HL-60/S4 treated with phorbol 12-myristate 13-acetate at 8.2 ng/mL for 4 days and 3 days (cell line): Measurements from ENCODE around the gene ZNF691.
"Not testable (repeated sequence)": the region's sequence is repeated elsewhere in the genome, so short reads cannot be mapped to it uniquely, and the experiment has no call there.

ENCODE experiments used
- in situ Hi-C: fragments of 300-500 bp; cut with MboI; formaldehyde crosslinking; loops from 2 replicates; pipeline ENCODE4 v1.15.0; 2022; ENCODE audit warnings: low sequenced_read_pairs

ZNF691 gene, protein sequence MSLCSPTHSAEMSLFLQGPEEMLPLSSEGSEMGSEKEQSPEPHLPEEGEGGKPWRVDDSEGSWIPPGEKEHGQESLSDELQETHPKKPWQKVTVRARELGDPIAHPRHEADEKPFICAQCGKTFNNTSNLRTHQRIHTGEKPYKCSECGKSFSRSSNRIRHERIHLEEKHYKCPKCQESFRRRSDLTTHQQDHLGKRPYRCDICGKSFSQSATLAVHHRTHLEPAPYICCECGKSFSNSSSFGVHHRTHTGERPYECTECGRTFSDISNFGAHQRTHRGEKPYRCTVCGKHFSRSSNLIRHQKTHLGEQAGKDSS

GRCh38 chr1:42846257-42847110 is at the start of gene ZNF691:
Gene ZNF691 (plus strand): TSS chr1:42846613. CDS start chr1:42849659, 3,046 bp downstream.
- in situ Hi-C loops, result no loop called here

- in situ Hi-C loops, result loop anchor here (25.0 kb wide), 1 partner anchor 265 kb away; no protein-coding TSS in a partner anchor
Observed at GRCh38 chr1:42797414-42797813, 49.0 kb upstream of the ZNF691 start.

GRCh38 chr1:42797979-42798378 is 48.4 kb upstream of the ZNF691 start:
- in situ Hi-C loops, result loop anchor here (25.0 kb wide), 1 partner anchor 264 kb away; no protein-coding TSS in a partner anchor

DNA sequence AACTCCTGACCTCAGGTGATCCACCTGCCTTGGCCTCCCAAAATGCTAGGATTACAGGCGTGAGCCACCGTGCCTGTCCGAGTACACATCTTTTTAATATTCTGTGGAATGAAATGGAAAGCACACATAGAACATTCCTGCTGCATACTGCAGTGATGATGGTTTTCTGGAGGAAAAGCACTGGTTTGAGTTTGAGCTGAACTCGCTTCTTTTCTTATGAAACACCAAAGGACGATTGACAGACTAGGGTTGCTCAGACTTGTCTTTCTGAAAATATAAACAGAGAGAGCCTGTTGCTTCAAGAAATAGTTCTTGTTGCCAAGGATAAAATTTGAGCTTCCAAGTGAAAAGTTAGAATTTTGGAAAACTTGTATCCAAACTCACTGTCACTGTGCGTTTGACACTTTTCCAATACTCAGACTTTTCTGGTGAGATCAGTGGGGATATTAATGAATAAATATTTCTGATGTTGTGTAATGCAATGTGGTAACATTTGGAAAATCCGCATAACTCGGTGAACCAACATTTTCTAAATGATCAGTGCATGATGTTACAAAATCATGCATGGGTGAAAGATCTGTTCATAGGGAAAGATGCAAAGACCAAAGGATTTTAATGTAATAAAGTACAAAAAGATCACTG is 44.5 kb upstream of the ZNF691 start:
- in situ Hi-C loops, result no loop called here

DNA sequence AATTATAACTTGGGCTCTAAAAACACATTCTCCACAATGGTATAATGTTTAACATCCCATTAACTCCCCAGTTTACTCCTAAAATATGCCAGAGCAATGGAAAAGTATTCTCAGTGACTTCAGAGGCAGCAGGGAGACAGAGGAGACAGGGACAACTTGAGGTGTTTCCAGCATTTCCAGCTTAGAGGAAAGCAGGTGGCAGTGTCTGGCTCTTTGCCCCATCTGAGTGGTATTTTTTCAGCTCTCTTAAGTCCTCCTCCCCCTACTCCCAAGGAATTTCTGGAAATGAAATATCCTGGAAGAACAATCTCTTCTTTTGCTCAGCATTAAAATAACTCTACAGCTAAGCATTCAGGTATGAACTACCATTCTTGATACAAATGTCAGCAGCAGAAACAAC is 40.2 kb upstream of the ZNF691 start:
- in situ Hi-C loops, result no loop called here

DNA sequence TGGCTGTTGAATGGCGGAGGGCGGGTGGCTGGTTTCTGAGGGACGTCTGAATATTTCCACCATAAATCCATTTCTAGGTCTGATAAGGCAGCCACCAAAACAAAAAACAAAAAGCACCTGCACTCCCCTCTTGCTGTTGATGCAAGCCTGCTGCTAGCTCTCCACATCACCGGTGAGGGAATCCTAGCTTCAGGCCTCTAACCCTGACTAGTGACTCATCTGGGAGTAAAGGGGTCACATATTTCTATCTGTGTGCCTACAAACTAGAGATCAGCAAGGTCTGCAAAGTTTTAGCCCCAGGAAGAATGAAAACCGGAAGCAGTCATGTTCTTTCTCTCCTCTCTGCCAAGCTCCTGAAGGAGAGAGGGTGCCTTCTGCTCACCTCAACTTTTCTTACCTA is 39.8 kb upstream of the ZNF691 start:
- in situ Hi-C loops, result no loop called here

- in situ Hi-C loops, result no loop called here
Observed at GRCh38 chr1:42807056-42807668, 39.3 kb upstream of the ZNF691 start.

- in situ Hi-C loops, result not testable (repeated sequence)
Observed at GRCh38 chr1:42814815-42815214, 31.6 kb upstream of the ZNF691 start.

- in situ Hi-C loops, result no loop called here
Observed at GRCh38 chr1:42815941-42816584, 30.4 kb upstream of the ZNF691 start.

- in situ Hi-C loops, result no loop called here
Observed at GRCh38 chr1:42816585-42817439, 29.6 kb upstream of the ZNF691 start, which contains the start of the genes ERMAP and SVBP. Gene ERMAP (plus strand): TSS chr1:42817122. CDS start chr1:42830449, 13,327 bp downstream. Gene SVBP (minus strand): TSS chr1:42817397. CDS start chr1:42816544, 853 bp downstream.

- in situ Hi-C loops, result no loop called here
Observed at GRCh38 chr1:42817440-42817767, 29.0 kb upstream of the ZNF691 start.

GRCh38 chr1:42817976-42818375 is 28.4 kb upstream of the ZNF691 start:
- in situ Hi-C loops, result no loop called here

DNA sequence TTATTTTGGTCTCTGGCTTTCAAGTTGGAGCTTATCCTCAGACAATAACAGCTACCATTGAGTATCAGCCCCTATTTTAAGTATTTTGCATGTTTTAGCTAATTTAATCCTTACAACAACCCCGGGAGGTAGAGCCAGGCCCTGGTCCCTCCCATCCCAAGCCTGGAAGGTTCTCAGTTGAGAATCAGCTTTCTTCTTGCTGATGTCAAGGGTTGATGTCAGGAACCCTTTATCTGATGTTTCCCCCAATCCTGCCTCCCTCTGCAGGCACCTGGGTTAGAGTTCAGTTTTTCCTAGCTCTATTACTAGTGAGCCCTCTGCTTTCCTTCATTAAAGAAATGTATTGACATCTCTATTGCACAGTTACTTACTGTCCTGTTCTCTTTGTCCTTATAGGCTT is 25.6 kb upstream of the ZNF691 start:
- in situ Hi-C loops, result no loop called here

DNA sequence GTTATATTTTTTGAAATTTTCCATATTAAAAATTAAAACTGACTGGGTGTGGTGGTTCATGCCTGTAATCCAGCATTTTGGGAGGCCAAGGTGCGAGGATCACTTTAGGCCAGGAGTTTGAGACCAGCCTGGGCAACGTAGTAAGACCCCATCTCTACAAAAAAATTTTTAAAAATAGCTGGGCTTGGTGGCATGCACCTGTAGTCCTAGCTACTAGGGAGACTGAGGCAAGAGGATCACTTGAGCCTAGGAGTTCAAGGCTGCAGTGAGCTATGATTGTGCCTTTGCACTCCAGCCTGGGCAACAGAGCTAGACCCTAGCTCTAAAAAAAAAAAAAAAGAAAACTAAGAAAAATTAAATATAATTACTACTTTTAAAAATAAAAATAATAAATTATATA is 24.7 kb upstream of the ZNF691 start:
- in situ Hi-C loops, result no loop called here

DNA sequence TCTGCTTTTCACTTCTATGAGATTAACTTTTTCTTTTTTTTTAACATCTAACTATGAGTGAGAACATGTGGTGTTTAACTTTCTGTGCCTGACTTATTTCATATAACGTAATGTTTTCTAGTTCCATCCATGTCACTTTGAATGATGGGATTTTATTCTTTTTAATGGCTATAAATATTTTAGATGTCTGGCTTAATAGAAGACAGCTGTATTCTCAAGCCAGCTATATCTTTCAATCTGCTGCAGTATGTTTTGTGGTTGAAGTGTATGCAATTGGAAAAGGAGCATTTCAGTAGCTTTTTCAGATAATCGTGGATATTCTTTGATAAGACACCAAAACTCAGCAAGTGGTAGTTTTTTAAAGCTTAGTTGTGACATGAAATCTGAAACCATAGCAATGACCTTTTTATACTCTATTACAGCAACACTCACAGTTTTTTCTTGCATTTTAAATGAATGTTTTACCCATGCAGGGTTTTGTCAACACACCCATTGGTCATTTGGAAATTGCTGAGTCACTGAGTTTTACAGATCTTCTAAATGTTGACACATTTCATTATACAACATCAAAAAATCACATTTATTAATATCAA is 23.5 kb upstream of the ZNF691 start:
- in situ Hi-C loops, result no loop called here

GRCh38 chr1:42824481-42825035 is 21.9 kb upstream of the ZNF691 start:
- in situ Hi-C loops, result no loop called here

- in situ Hi-C loops, result no loop called here
Observed at GRCh38 chr1:42825036-42825851, 21.2 kb upstream of the ZNF691 start.

DNA sequence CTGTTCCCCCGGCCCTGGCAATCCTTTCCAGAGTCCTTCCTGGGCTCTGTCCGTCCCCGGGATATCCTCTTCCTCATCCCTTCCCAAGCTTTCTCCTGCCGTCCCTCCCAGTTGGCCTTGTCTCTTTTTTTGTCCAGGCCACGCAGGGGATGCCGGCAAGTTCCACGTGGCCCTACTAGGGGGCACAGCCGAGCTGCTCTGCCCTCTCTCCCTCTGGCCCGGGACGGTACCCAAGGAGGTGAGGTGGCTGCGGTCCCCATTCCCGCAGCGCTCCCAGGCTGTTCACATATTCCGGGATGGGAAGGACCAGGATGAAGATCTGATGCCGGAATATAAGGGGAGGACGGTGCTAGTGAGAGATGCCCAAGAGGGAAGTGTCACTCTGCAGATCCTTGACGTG is 15.8 kb upstream of the ZNF691 start:
- in situ Hi-C loops, result no loop called here
